ENCODE results near the gene SOS1.

SOS1 gene

DNA sequence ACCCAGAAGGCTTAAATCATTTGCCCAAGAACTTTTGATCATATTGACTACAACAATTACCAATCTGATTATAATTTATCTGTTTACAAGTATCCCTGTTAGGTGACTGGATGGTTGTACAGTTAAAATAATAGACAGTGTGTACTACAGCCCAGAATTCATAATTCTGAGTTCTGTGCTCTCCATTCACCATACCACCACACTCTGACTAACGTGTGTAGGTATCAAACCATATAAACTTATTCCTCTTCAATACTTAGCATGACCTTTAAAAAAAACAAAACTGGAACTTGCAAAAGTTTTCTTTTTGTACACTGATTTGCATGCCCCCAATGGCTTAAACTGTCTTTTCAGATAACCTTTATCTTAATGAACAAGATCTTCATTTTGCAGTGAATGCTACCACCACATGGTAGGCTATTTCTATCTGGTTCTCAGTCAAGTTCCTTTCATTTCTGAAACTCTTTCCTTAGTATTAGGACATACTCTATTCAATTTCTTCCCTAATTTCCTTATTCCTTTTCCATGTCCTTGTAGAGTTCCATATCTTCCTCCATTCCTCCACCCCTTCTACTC is 50.9 kb downstream of the SOS1 start:
- no peak overlapping the region for H3K4me3 ChIP-seq (ENCODE audit: control insufficient read depth, low read depth, low read length)
- DNase-seq (ENCODE audit: low read depth): no peak
- TF ChIP-seq CTCF (IDR thresholded peaks at IDR 0.05; ENCODE audit: control insufficient read depth, insufficient read depth, low read depth, low read length, missing control alignments): no peak

DNA sequence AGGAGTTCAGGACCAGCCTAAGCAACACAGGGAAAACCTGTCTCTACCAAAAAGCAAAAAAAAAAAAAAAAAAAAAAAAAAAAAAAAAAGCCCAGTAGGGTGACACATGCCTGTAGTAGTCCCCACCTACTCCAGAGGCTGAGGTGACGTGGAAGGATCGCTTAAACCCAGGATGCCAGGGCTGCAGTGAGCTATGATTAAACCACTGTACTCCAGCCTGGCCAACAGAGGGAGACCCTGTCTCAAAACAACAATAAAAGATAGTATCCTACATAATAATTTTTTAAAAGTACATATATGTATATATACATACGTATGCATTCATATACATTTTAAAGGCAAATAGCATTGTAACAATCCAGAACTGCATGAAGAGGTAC is 51.7 kb downstream of the SOS1 start:
- no peak for TF ChIP-seq CTCF (IDR thresholded peaks at IDR 0.05; ENCODE audit: control insufficient read depth, insufficient read depth, low read depth, low read length, missing control alignments)
- no peak for DNase-seq (ENCODE audit: low read depth)
- H3K4me3 ChIP-seq (ENCODE audit: control insufficient read depth, low read depth, low read length): no peak overlapping the region

- H3K4me3 ChIP-seq (ENCODE audit: control insufficient read depth, low read depth, low read length): no peak overlapping the region
- DNase-seq (ENCODE audit: low read depth): no peak
These were observed 52.3 kb downstream of the SOS1 start for GRCh38 chr2:39068299-39069135.

DNA sequence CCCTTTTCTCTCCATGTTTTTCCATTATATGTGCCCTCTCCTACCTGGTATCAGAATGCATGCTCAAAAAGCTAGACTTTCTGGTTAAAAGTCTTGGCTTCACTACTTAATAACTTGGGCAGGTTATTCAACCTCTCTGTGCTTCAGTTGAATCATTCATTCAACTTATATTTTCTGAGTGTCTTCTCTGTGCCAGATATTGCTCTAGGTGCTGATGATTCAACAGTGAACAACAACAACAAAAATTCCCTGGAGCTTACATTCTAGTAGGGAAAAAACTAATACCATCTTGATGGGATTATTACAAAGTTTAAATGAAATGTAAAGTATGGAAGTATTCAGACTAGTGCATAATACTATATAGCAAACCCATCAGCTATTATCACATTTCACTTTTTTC is 55.2 kb downstream of the SOS1 start:
- no peak for DNase-seq (ENCODE audit: low read depth)

More at GRCh38 chr2:39068299-39069135, 52.3 kb downstream of the SOS1 start:
- no peak for TF ChIP-seq CTCF (IDR thresholded peaks at IDR 0.05; ENCODE audit: control insufficient read depth, insufficient read depth, low read depth, low read length, missing control alignments)

GRCh38 chr2:39062320-39062719 is 58.5 kb downstream of the SOS1 start:
- H3K4me3 ChIP-seq (ENCODE audit: control insufficient read depth, low read depth, low read length): no peak overlapping the region
- TF ChIP-seq CTCF (IDR thresholded peaks at IDR 0.05; ENCODE audit: control insufficient read depth, insufficient read depth, low read depth, low read length, missing control alignments): no peak
- DNase-seq (ENCODE audit: low read depth): no peak

More for the DNA sequence above, 55.2 kb downstream of the SOS1 start:
- no peak for TF ChIP-seq CTCF (IDR thresholded peaks at IDR 0.05; ENCODE audit: control insufficient read depth, insufficient read depth, low read depth, low read length, missing control alignments)
- H3K4me3 ChIP-seq (ENCODE audit: control insufficient read depth, low read depth, low read length): no peak overlapping the region

GRCh38 chr2:39061280-39061679 is 59.6 kb downstream of the SOS1 start:
- no peak overlapping the region for H3K4me3 ChIP-seq (ENCODE audit: control insufficient read depth, low read depth, low read length)
- no peak for DNase-seq (ENCODE audit: low read depth)
- TF ChIP-seq CTCF (IDR thresholded peaks at IDR 0.05; ENCODE audit: control insufficient read depth, insufficient read depth, low read depth, low read length, missing control alignments): no peak

Measured in AG09309 (cell line).